Medulla oblongata (tissue), 1 donor: ENCODE measurements around the gene OPRL1.

Experiments
- DNase-seq: peaks from one replicate; pipeline ENCODE4 v3.0.0-alpha.2; 2015; ENCODE audit errors: extremely low spot score

The OPRL1 gene

GRCh38 chr20:64080013-64080812 lies at the start of gene OPRL1:
Gene OPRL1, plus strand, starts transcription at chr20:64080082. Its CDS starts 12,639 bp downstream, at chr20:64092721.
- no peak for DNase-seq

- DNase-seq, result no peak
Measured at GRCh38 chr20:64030371-64031134, 49.3 kb upstream of the OPRL1 start.

- DNase-seq, result no peak
Measured at GRCh38 chr20:64031822-64032314, 48.0 kb upstream of the OPRL1 start.

- DNase-seq, result no peak
Measured at GRCh38 chr20:64032706-64033624, 46.9 kb upstream of the OPRL1 start.

GRCh38 chr20:64033981-64034493 lies 45.8 kb upstream of the OPRL1 start:
- DNase-seq, result no peak

- no peak for DNase-seq
Measured at GRCh38 chr20:64035066-64035932, 44.6 kb upstream of the OPRL1 start.

- DNase-seq, result no peak
Measured at GRCh38 chr20:64035933-64036345, 43.9 kb upstream of the OPRL1 start, which contains the start of gene C20orf204. Gene C20orf204, plus strand, starts transcription at chr20:64036182. Its CDS starts 142 bp downstream, at chr20:64036324.

GRCh38 chr20:64036346-64037198 lies 43.3 kb upstream of the OPRL1 start:
- DNase-seq, result no peak

- DNase-seq, result no peak
Measured at GRCh38 chr20:64037199-64037497, 42.7 kb upstream of the OPRL1 start.

- DNase-seq, result no peak
Measured at GRCh38 chr20:64037498-64038213, 42.2 kb upstream of the OPRL1 start.

GRCh38 chr20:64038224-64038564 lies 41.7 kb upstream of the OPRL1 start:
- DNase-seq, result no peak

GRCh38 chr20:64038565-64039292 lies 41.2 kb upstream of the OPRL1 start:
- DNase-seq, result peak; percentile 30

GRCh38 chr20:64039293-64040160 lies 40.4 kb upstream of the OPRL1 start:
- no peak for DNase-seq

GRCh38 chr20:64040231-64041039 lies 39.4 kb upstream of the OPRL1 start:
- DNase-seq, result no peak

GRCh38 chr20:64041040-64041780 lies 38.7 kb upstream of the OPRL1 start:
- DNase-seq, result no peak

- no peak for DNase-seq
Measured at GRCh38 chr20:64041781-64042053, 38.2 kb upstream of the OPRL1 start.
